GM19467 (cell line): ENCODE results near the gene STMN3.

Experiments
- ATAC-seq: cut with Tn5 transposase; IDR thresholded peaks from one replicate; pipeline ENCODE4 v1.9.1; 2021; ENCODE audit warnings: mild to moderate bottlenecking, moderate library complexity; ENCODE audit not compliant: unreplicated experiment

The STMN3 gene

DNA sequence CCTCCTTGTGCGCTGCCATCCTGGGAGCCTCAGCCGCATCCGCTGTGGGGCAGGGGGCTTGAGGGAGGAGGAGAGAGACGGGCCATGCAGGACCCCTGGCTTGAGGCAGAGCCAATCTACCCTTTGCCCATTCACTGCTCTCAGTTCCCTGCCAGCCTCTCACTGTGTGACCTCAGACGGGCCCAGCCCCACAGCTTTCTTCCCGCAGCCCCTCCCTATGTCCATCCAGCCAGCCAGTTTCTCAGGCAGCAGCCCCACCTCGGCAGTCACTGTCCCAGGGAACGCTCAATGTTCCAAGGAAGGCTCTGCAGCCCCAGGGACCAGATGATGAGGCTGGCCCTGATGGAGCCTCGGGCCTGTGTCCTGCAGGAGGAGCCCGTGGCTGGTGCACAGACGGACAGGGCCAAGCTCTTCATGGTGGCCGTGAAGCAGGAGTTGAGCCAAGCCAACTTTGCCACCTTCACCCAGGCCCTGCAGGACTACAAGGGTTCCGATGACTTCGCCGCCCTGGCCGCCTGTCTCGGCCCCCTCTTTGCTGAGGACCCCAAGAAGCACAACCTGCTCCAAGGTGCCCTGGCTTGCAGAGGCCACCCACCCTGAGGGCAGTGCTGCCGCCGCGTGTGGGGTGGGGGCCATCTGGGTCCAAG lies 39.3 kb upstream of the STMN3 start:
- no peak for ATAC-seq

DNA sequence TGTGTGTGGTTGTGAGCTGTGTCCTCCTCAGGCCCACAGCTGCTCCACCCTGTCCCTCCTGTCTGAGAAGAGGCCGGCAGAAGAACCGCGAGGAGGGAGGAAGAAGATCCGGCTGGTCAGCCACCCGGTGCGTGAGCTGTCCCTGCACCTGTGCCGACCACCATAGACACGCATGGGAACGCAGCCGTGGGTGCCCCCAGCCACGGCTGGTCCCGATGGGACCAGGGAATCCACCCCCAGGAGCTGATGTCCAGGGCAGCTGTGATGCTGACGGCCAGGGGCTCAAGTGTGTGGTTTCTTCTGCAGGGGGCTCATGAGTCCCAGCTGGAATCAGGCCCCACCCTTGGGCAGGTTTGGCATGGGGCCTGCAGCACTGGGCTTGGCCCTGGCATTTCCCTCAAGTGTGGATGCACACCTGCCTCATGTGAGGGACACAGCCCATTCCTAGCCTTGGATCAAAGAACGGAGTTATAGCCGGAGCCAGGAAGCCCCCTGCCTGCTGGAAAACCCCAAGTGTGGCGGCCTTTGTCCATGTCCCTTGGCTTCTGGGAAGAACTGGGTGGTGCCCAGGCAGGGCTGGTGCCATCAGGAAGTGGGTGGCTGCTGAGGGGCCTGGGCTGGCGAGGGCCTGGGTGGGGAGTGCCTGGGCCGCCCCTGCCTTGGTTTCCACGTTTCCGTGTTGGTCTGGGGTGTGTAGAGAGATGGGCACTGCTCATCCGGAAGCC lies 38.6 kb upstream of the STMN3 start:
- ATAC-seq: no peak

DNA sequence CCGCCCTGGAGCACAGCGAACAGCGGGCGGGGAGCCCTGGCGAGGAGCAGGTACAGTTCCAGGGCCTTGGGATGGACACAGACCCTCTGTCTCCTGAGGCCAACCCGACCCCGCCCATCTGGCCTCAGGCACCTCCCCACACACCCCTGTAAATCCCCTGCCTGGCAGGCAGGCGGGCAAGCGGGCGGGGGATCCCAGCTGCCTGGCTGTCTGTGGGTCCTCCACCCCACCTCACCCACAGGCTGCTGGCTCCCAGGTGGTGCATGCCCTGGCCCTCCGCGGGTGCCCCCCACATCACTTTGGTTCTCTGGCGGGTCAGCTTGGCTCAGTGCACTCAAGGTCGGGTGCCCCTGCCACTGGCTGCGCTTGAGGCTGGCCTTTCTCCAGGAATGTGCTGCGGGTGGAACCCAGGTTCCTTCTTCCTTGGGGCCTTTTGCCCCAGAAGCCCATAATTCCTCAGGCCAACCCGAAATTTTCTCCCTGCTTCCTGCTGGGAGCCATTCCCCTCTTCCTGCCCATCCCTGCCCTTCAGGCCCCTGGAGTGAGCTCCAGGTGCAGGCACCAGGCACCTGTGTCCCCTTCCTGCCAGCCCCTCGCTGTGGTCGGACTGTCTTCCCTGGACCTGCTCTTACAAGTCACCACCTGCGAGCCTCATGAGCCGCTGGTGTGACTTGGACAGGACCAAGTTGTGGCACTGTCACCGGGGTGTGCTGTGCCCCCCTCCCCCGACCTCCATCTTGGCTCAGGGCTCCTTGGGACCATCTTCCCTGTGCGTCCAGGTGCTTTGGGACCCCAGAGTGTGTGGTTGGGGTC lies 37.9 kb upstream of the STMN3 start:
- ATAC-seq: no peak

- ATAC-seq: no peak
These were observed 37.0 kb upstream of the STMN3 start for GRCh38 chr20:63690003-63690897.

DNA sequence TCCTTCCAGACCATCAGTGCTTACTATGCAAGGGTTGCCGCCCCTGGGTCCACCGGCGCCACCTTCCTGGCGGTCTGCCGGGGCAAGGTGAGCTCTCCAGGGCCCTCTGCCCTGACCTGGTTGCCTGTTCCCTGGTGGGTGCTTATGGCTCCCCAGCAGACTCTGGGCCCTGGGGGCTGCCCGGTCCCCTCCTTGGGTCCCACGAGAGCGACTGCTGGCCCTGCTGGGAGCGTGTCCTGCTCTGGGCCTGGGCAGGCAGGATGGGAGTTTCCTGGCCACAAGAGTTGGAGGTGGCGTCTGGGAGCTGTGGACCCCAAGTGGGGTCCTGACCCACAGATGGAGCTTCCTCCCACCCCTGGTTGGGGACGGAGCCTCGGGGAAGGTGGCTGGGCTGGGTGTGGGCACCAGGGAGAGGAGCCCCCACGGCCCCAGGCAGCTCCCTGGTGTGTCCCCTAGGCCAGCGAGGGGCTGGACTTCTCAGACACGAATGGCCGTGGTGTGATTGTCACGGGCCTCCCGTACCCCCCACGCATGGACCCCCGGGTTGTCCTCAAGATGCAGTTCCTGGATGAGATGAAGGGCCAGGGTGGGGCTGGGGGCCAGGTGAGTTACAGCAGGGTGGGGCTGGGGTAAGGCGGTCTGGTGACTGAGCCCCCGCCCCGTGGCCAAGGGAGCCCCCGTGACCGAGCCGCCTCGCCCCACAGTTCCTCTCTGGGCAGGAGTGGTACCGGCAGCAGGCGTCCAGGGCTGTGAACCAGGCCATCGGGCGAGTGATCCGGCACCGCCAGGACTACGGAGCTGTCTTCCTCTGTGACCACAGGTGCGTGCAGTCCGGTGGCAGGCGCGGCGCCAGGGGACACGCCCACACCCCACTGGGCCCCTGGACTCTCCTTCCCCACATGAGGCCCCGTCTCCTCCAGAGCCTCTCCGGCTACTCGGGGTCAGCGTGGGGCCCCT lies 36.1 kb upstream of the STMN3 start:
- no peak for ATAC-seq

GRCh38 chr20:63688228-63689045 lies 35.2 kb upstream of the STMN3 start:
- ATAC-seq: no peak

DNA sequence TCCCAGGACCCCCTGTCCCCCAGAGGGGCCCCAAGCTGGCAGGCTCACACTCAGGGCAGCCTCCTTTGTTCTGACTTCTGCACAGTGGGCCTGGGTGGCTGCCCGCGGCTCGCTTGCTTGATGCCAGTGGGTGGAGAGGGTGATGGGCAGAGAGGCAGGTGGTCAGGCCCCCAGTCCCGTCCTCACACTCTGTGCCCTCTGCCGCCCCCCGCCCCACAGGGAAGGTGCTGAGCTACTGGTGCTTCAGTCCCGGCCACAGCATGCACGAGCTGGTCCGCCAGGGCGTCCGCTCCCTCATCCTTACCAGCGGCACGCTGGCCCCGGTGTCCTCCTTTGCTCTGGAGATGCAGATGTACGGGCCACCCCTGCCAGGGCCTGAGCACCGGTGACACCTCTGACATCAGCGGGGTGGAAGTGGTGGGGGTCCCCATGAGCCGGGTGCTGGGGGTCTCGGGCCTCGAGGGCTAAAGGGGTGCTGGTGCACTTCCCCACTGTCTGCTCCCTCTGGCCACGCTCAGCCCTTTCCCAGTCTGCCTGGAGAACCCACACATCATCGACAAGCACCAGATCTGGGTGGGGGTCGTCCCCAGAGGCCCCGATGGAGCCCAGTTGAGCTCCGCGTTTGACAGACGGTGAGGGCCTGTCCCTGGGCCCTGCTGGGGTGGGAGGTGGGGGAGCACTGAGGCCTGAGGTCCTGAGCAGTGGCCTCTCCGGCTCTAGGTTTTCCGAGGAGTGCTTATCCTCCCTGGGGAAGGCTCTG lies 34.4 kb upstream of the STMN3 start:
- ATAC-seq: no peak

GRCh38 chr20:63686492-63687321 lies 33.5 kb upstream of the STMN3 start:
- ATAC-seq: no peak

- ATAC-seq: no peak
These were observed 32.9 kb upstream of the STMN3 start for GRCh38 chr20:63686094-63686491.

- no peak for ATAC-seq
These were observed 32.2 kb upstream of the STMN3 start for GRCh38 chr20:63685269-63686026.

GRCh38 chr20:63682384-63683139 lies 29.3 kb upstream of the STMN3 start:
- ATAC-seq: no peak

DNA sequence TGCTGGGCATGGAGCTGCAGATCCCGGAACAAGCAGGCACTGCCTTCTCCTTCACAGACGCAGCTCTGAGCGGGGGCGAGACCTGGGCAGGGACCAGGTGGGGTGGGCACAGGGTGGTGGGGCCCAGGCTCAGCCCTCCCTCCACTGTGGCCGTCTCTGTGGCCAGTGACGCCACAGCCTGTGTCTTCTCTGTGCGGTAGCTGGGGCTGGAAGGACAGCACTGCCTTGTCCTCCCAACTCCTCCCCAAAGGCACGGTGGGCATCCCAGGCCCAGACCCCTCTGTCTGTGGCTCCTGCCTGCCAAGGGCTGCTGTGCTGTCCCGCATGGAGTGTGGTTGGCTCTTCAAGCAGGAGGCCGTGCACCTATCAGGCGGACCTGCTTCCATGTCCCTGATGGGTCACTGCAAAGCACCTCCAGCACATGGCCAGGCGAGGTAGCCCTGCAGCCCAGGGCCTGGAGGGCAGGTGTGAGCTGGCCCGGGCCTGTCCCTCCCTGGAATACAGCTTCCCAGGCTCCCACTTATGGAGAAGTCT lies 28.5 kb upstream of the STMN3 start:
- ATAC-seq: no peak

- ATAC-seq: no peak
These were observed 27.8 kb upstream of the STMN3 start for GRCh38 chr20:63680857-63681608.

DNA sequence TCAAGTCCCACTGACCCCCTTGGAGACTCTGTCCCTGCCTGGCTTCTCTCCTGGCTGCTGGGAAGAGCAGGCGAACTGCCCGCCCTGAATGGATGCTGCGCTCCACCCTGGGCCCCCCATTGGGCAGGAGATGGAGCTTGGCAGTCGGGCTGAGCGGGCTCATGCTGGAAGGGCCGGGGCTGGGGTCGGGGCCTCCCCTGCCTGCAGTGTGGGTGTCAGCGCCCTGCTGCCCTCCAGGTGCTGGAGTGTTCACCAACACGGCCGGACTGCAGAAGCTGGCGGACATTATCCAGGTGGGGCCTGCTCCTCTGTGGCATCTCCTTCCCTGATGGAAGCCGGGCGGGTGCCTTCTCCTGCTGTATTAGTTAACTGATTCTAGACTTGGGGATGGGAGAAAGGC lies 27.2 kb upstream of the STMN3 start:
- ATAC-seq: no peak

- no peak for ATAC-seq
These were observed 26.6 kb upstream of the STMN3 start for GRCh38 chr20:63679799-63680305.
